ENCODE measurements around the gene ELAVL4. TPM values are rescaled to one million over a fixed set of nuclear protein-coding genes. Genes with fewer than 3 reads are reported as not detected.

Gene ELAVL4
- total RNA-seq, 1 experiment from 2014 or later, result 0.05 TPM

DNA sequence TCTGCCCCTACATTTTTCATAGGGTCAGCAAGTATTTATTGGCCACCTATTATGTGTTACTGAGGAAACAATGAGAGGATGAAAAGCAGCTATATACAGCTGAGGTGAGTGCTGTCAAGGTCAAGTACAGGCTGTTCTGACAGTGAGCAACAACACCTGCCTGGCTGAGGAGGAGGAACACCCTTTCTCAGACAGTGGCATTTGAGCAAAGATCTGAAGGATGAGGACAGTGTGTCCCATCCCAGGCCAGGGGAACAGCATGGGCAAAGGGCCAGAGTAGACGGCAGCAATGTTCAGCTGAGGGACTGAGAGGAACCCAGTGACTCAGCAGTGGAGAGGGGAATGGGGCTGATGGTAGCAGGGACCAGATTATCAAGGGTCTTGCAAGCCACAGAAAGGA is 101.0 kb downstream of the ELAVL4 start:
- in situ Hi-C loops (cut with HindIII; ENCODE audit: low pct_unique_long_range_greater_than_20kb, low sequenced_read_pairs), result no loop called here
- DNase-seq (ENCODE audit: low read depth, low spot score), result no peak

DNA sequence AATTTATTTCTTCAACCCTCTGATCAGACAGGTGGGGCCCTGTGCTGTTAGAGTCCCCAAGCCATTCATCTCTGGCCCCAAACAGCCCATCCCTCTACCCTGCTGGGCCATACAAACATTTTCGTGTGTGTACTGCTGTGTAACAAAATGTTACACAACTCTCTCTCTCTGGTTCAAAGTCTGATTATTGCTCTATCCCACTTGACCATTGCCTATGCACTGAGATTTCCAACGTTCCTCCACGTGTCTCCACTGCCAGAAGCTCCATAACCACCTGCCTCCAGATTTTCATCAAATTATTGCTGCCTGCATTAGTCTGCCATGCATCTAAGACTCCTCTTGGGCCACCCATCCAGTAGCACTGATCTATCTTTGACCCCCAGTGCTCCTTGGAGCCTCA is 104.8 kb downstream of the ELAVL4 start:
- no peak for DNase-seq (ENCODE audit: low read depth, low spot score)
- in situ Hi-C loops (cut with HindIII; ENCODE audit: low pct_unique_long_range_greater_than_20kb, low sequenced_read_pairs), result no loop called here

DNA sequence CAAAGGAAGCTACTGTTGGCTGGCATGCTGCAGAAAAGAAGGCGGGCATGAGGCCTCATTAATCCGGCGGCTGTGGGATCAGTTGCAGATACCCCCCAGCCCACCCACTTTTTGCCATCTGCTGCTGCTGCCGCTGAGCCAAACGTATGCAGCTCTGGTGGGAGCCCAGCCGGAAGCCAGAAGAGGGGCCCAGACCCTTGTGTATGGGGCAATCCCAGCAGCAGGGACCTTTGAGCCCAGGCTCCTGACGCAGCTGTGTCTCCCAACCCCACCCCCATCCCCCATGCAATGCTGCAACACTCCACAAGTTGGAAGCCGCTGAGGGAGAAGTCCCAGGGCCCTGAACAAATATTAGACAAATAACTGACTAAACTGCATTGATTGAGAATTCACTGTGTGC is 106.0 kb downstream of the ELAVL4 start:
- DNase-seq (ENCODE audit: low read depth, low spot score), result no peak
- in situ Hi-C loops (cut with HindIII; ENCODE audit: low pct_unique_long_range_greater_than_20kb, low sequenced_read_pairs), result no loop called here

DNA sequence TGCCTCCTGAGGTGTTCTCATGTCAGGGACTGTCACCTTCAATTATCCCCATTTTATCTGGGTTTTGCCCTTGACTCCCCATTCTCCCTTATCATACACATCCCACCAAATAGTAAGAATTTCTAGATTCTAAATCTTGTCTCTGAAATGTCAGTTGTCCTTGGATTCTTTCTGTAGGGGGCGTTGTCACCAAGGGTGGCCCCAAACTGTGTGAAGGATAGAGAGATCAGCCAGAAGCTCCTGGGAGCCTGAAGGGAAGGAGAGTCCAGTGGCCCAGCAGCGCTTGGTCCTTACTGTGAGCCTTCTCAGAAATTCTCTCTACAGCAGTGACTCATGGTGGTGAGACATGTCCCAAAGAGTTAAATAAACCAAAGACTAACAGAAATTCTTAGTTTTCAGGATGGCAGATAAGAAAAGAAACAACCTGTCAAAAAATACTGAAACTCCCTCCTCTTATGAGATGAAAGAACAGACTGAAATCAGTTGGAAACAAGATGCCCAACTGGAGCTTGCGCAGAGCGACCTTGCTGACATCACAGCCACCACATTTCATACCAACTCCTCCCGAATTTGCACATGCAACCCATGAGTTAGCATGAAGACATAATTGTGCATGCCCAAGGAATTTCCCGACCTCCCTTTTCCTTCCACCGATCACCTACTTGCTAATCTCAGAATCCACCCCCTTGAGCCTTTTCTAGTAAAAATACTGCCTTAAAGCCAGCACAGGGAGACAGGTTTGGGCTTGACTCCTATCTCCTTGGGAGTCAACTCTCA is 109.8 kb downstream of the ELAVL4 start:
- DNase-seq (ENCODE audit: low read depth, low spot score), result no peak
- in situ Hi-C loops (cut with HindIII; ENCODE audit: low pct_unique_long_range_greater_than_20kb, low sequenced_read_pairs), result no loop called here

DNA sequence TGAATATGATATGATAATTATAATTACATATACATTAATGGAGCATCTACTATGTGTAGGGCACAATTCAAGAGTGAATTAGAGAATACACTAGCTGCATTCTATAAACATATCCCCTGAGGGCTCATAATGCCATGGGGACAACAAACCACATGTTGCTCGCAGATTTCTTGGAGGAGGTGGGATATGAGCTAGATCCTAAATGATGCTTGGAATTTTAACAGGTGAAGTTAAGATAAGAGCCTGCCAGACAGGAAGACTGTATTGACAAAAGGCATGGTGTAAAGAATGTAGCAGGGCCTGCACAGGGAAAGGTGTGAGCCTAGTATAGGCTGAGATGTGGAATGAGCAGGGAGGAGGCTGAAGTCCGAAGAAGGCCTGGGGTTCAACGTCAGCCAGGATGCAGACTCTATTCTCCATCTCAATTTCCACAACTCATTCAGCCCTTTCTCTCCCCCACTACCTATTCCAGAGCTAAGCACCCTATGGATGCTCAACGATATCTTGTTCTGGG is 120.2 kb downstream of the ELAVL4 start:
- in situ Hi-C loops (cut with HindIII; ENCODE audit: low pct_unique_long_range_greater_than_20kb, low sequenced_read_pairs), result no loop called here
- no peak for DNase-seq (ENCODE audit: low read depth, low spot score)

DNA sequence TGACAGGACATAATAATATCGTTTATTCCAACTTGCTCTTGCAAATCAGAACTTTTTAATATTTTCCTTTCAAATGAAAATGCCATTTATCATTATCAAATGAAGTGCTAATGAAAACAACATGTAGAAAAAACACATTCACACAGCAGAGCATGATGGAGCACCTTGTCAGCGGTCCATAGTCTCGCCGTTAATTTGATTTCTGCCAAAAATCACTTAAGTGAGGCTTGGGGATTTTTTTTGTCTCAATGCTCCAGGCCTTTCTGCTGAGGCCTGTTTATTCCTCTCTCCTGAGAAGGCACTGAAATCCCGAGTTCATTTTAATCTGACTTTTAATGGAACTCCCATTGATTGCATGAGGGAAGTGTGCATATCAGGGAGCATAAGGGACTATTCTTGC is 122.5 kb downstream of the ELAVL4 start:
- DNase-seq (ENCODE audit: low read depth, low spot score), result no peak
- in situ Hi-C loops (cut with HindIII; ENCODE audit: low pct_unique_long_range_greater_than_20kb, low sequenced_read_pairs), result no loop called here

DNA sequence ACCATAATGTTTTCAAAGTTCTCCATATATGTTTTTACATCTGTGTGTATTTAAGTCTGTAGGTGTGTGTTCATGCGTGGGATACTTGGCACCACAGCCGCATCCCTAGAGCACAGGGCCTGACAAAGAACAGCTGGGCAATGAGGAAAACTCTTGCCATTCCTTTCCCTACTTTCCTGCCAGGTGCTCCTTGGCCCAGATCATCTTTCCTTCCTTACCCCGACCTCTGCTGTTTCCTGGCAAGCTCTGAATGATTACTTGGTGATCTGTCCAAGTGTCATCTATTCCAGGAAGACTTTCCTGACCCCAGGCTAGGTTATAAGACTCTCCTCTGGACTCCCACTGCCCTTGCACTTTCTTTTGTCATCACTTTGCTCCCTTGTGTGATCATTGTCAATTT is 123.6 kb downstream of the ELAVL4 start:
- DNase-seq (ENCODE audit: low read depth, low spot score), result no peak
- in situ Hi-C loops (cut with HindIII; ENCODE audit: low pct_unique_long_range_greater_than_20kb, low sequenced_read_pairs), result no loop called here

DNA sequence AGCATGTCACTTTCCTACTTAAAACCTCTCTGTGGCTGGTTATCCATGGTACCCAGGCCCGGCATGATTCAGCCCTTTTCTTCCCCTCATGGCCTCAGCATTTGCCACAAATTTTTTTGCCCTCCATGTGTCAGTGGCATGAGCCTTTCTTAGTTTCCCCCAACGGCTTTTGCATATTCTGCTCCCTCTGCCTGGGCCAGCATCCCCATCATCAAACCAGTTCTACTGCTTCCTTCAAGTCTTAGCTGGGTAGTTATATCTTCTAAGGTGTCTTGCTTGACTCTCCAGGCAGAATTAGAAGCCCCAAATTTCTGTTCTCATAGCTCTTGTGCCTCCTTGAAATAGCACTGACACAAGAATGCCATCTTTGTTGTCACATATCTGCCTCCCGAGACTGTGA is 127.9 kb downstream of the ELAVL4 start:
- in situ Hi-C loops (cut with HindIII; ENCODE audit: low pct_unique_long_range_greater_than_20kb, low sequenced_read_pairs), result no loop called here
- no peak for DNase-seq (ENCODE audit: low read depth, low spot score)

DNA sequence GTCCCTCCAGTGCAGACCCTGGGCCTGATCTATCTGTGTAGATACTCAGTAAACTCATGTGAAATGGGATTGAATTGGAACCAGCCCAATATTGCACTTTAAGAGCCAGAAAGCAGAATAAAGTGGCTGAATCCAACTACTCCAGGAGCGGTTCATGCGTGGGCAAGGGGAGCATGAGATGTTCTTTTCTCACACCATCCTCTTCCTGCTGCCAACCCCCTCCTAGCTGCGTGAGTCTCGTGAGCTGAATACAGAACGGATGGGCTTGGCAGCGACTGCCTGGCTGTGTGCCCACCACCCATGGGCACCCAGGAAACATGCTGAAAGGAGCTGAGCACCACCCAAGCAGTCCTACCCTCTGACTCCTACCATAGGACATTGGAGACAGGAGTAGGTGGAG is 128.3 kb downstream of the ELAVL4 start:
- in situ Hi-C loops (cut with HindIII; ENCODE audit: low pct_unique_long_range_greater_than_20kb, low sequenced_read_pairs), result no loop called here
- no peak for DNase-seq (ENCODE audit: low read depth, low spot score)

DNA sequence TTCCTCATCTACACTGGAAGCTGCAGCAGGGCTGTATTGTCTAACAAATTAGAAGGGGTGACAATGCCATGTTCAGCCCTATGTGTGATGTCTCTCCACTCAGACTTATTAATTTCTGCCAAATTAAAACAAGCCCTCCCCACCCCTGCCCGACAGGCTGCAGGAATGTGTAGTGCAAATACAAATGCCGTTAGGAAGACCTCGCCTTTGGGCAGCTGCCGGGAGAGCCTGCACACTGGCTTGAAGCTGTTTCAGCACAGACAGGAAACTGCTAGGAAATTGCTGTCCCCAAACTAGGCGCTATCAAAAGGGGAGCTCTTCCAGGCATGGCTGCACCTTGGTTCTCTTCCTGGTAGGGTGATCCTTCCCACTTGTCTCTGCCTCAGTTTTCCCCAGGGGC is 135.2 kb downstream of the ELAVL4 start:
- in situ Hi-C loops (cut with HindIII; ENCODE audit: low pct_unique_long_range_greater_than_20kb, low sequenced_read_pairs), result no loop called here
- DNase-seq (ENCODE audit: low read depth, low spot score), result no peak

DNA sequence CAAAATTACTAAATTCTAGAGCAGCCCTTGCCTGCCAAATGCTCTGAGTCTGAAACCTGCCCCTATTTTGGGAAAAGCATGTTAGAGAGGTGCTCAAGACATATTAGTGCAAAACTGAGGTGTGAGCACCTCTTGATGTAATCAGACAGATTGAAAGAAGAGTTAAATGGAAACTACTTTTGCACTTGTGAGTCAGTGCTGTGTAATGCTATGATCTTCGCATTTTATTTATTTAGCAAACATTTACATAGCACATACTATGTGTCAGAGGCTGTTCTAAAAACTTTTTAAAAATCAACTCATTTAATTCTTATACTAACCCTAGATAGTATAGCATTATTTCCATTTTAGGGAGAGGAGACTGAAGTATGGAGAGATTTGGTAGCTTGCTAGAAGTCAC is 138.1 kb downstream of the ELAVL4 start:
- in situ Hi-C loops (cut with HindIII; ENCODE audit: low pct_unique_long_range_greater_than_20kb, low sequenced_read_pairs), result no loop called here
- DNase-seq (ENCODE audit: low read depth, low spot score), result no peak

DNA sequence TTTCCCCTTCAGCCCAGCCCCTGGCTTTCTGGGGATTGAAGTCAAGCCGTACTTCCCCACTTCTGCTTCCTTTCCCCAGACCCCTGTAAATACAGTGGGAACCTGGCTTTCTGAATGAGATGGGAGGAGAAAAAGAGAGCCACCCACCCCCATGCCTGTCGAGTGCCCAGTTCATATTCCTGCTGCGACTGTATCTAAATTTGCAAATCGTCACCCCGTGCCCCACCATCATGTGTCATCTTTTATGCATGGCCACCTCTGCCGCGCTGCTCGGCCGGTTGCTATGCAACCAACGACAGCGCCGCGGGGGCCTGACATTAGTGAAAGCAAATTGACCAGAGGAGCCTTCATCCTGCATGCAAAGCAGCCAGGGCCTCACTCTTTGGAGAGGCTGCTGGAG is 143.0 kb downstream of the ELAVL4 start:
- in situ Hi-C loops (cut with HindIII; ENCODE audit: low pct_unique_long_range_greater_than_20kb, low sequenced_read_pairs), result no loop called here
- no peak for DNase-seq (ENCODE audit: low read depth, low spot score)

DNA sequence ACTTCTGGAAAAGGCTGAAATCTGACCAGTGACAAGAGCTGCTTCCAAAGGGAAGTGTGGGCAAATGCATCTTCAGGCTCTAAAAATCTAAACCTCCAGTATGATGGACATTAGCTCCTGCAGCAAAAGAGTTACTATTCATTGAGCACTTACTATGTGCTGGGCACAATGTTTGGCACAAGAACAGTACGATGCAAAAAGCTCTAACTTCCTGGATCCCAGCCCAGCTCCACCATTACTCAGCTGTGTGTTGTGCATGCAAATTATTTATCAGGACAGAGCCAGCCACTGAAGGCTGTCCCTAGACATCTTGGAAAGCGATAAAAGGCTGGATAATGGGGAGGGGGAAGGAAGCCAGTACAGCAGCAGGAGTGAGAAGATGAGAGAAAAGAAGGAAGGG is 143.5 kb downstream of the ELAVL4 start:
- in situ Hi-C loops (cut with HindIII; ENCODE audit: low pct_unique_long_range_greater_than_20kb, low sequenced_read_pairs), result no loop called here
- no peak for DNase-seq (ENCODE audit: low read depth, low spot score)

Other genes starting within 250 kb of the ELAVL4 start
- gene AGBL4, start 85.0 kb upstream of the ELAVL4 start, total RNA-seq (2014; rRNA removed; shearing (Covaris generic)), result 0.50 TPM in 1 of 2 replicates, not detected in the other

Data from SK-MEL-5 (cell line).